ENCODE data around the gene PNPLA6.
"Not testable (repeated sequence)": the region's sequence is repeated elsewhere in the genome, so short reads cannot be mapped to it uniquely, and the experiment has no call there.

PNPLA6 gene

DNA sequence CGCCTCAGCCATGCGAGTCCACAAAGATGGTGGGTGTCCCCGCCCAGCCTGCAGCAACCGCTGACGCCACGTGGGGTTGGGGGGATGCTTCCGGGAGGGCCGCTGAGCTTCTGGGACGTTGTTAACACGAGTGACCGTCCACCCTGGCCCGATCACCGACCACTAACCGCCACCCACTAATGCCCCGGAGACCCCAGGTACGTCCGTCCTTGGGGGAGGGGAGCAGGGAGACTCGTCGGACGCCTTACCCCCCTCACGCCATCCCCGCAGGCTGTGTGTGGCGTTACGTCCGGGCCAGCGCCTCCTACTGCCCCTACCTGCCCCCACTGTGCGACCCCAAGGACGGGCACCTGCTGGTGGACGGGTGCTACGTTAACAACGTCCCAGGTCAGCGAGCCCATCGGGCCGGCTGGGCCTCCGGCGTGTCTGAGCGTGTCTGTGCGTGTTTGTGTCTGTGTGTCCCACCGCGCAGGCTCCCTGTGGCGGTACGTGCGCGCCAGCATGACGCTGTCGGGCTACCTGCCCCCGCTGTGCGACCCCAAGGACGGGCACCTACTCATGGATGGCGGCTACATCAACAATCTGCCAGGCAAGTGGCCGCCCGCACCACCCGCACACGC, 21.3 kb downstream of the PNPLA6 start:
- DNase-seq (ENCODE audit: low read depth): no peak

DNA sequence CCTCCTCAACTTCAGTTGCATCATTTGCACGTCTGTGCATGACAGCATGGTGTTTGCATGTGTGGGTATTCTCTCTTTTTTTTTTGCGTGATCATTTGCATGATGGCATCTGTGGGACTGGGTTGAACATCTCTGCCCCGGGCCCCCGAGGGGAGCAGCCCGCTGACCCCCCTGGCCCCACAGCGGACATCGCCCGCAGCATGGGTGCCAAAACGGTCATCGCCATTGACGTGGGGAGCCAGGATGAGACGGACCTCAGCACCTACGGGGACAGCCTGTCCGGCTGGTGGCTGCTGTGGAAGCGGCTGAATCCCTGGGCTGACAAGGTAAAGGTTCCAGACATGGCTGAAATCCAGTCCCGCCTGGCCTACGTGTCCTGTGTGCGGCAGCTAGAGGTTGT, 23.1 kb downstream of the PNPLA6 start:
- no peak for DNase-seq (ENCODE audit: low read depth)

DNA sequence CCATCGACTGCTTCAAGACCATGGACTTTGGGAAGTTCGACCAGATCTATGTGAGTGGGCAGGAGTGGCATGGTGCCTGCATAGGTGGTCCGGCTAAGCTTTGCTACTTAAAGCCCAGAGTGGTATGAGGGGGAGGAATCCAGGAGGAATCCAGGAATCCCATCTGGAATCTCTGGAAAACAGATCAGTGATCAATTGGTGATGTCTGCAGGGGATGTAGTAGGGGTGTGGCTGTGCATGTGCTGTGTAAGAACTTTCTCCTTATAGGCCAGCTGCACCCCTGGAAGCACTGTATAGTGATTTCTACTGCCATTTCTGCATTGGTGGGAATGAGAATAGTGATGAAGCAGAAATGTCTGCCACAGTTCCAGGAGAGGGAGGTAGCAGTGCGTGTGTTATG, 23.6 kb downstream of the PNPLA6 start:
- DNase-seq (ENCODE audit: low read depth): no peak

DNA sequence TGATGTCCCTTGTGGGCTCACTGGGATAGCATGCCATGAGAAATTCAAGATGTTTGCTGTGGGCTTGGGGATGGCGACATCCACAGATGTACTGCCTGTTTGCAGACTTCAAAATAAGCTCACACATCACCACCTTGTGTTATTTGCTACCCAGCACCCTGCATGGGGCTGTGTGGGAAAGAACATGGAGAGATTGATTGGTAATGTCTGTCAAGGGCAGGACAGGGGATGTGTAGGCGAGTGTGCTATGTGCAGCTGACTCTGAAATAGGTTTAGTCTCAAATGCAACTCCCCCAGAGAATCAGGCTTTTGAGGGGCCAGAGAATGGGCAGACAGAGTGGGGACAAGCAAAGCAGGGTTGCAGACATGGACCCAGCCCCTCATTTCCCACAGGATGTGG, 24.7 kb downstream of the PNPLA6 start:
- DNase-seq (ENCODE audit: low read depth): no peak

DNA sequence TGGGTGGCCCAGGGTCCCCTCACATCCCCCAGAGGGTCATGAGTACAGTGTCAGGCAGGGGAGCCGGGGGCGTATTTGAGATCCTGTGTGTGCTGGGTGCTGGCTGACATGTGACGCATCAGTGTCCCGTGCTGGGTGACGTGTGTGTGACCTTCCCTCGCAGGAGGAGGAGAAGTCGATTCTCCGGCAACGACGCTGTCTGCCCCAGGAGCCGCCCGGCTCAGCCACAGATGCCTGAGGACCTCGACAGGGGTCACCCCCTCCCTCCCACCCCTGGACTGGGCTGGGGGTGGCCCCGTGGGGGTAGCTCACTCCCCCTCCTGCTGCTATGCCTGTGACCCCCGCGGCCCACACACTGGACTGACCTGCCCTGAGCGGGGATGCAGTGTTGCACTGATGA, 25.8 kb downstream of the PNPLA6 start:
- no peak for DNase-seq (ENCODE audit: low read depth)

DNA sequence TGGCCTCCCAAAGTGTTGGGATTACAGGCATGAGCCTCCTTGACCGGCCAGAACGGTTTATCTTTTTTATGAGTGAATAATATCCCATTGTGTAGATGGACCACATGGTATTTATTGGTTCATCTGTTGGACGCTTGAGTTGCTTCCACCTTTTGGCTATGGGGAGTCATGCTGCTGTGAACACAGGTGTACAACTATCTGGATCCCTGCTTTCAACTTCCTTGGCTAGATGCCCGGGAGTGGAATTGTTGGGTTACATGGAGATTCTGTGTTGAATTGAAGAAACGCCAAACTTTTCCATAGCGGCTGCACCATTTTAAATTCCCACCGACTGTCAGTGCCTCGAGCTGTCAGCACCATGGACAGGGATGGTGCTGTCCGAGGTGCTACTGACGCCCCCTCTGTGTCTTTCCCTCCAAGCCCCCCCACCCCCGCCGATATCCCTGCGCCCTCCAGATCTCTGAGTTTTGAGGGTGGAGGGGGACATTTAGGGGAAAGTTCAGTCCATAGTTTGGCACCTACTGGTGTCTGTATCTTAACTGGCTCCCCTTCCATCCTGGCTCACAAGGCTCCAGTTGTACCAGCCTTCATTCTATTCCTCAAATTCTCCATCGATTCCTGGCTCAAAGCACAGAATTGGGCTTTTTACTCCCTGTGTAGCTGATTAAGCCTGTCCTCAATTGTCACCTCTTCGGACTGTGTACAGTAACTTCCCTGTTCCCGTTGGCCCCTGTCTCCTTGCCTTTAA, 27.3 kb downstream of the PNPLA6 start:
- no peak for DNase-seq (ENCODE audit: low read depth)

DNA sequence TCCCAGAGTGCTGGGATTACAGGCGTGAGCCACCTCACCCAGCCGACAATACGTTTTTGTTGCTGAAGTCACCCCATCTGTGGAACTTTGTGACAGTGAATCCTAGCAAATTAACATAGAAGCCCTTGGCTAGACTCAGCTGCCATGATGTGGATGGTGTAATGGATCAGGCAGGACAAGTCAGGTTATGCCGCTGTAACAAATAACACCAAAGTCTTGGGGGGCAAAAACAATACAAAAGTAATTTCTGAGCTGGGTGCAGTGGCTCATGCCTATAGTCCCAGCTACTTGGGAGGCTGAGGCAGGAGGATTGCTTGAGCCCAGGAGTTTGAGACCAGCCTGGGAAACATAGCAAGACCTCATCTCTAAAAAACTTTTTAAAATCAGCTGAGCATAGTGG, 29.3 kb downstream of the PNPLA6 start:
- DNase-seq (ENCODE audit: low read depth): no peak

DNA sequence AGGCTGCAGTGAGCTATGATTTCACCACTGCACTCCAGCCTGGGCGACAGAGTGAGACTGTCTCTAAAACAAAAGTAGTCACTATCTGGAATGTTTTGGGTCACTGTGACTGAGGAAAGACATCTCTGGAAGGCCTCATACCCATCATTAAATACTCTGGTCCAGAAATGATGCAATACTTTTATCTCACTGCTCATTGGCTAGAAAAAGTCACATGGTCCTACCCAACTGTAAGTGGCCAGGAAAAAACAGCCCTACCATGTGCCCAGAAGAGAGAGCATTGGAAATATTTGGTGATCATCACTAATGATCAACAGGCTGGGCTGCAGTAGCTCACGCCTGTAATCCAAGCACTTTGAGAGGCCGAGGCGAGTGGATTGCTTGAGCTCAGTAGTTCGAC, 29.8 kb downstream of the PNPLA6 start:
- no peak for DNase-seq (ENCODE audit: low read depth)

DNA sequence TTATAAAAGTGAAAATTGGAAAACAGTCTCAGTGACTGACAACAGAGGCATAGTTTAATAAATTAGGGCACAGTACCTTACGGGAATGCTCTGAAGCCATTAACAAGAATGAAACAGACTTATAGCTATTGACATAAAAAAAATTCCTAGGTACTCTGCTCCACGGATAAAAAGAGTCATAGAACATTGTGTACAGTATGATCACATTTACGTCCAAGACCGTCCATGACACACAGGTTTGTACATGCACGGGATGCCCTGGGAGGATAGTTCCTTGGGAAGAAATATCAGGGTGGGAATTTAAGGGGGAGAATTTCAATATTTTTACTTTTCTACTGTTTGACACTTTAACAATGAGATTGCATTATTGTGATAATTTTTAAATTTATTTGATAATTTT, 35.2 kb downstream of the PNPLA6 start:
- DNase-seq (ENCODE audit: low read depth): no peak

DNA sequence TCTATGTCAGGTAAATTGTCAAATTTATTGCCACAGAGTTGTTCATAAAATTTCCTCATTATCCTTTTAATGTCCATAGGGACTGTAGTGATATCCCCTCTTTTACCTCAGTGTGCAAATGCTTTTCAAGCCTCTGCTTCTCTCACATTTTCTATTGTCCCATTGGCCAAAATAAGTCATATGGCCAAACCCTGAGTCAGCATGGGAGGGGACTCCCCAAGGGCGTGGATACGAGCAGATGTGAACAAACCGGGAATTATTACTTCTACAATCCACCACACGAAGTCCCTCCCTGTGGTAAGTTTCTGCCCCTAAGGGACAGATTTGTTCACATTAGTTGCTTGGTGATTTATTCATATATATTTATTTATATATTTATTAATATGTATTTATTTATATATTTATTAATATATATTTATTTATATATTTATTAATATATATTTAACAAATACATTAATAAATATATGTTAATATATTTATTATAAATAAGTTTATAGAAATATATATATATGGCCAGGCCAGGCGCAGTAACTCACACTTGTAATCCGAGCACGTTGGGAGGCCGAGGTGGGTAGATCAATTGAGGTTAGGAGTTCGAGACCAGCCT, 40.0 kb downstream of the PNPLA6 start:
- DNase-seq (ENCODE audit: low read depth): no peak

DNA sequence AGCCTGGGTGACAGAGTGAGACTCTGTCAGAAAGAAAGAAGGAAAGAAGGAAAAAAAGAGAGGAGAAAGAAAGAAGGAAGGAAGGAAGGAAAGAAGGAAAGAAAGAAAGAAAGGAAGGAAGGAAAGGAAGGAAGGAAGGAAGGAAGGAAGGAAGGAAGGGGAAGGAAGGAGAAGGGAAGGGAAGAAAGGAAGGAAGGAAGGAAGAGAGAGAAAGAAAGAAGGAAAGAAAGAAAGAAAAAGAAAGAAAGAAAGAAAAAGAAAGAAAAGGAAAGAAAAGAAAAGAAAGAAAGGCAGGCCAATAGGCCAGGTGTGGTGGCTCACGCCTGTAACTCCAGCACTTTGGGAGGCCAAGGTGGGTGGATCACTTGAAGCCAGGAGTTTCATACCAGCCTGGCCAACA, 41.9 kb downstream of the PNPLA6 start:
- DNase-seq (ENCODE audit: low read depth): not testable (repeated sequence)

DNA sequence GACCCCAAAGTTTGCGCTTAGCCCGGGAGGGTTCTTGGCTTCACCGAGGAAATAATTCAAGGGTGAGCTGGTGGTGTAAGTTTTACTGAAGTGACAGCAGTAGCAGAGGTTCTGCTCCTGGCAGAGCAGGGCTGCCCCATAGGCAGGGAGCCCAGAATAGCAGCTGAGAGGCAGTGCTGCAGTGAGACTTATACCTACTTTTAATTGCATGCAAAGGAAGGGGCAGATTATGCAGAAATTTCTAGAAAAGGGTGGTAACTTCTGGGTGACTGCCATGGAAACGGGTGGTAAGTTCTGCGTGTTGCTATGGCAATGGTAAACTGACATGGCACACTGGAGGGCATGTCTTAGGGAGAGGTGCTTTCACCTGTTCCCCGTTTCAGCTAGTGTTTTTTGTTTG, 42.6 kb downstream of the PNPLA6 start:
- DNase-seq (ENCODE audit: low read depth): no peak

DNA sequence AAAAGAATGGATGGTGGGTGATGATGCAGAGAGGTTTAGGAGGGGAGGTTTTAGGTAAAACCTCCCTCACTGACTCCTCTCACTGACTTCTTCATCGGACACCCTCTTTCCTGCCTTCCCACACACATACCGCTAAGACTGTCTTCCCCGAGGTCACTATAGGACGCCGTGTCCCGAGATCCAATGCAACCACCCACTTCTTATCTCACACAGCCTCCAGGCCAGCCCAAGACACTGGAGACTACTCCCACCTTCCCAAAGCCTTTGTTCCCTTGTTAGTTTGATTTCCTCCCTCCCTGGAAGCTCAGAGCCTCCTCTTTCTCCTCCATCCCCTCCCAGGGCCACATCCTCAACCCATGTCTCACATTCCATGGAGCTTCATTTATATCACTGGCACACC, 43.7 kb downstream of the PNPLA6 start:
- no peak for DNase-seq (ENCODE audit: low read depth)

DNA sequence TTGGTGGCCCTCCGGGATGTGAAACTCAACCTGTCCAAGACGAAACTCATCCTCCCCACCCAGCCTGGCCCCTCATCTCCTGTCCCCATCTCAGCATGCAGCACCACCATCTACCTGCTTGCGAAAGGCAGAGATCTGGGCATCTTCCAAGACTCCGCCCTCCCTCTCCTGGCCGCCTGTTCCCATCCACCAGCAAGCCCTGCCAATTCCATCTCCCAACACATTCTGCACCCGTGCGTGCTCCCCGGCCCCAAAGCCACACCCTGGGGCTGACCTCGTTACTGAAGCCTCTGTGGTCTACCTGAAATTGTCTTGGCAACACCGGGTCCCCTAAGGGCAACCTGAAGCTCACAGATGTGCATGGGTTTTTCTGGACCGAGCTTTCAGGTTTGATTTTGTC, 46.9 kb downstream of the PNPLA6 start:
- DNase-seq (ENCODE audit: low read depth): no peak

DNA sequence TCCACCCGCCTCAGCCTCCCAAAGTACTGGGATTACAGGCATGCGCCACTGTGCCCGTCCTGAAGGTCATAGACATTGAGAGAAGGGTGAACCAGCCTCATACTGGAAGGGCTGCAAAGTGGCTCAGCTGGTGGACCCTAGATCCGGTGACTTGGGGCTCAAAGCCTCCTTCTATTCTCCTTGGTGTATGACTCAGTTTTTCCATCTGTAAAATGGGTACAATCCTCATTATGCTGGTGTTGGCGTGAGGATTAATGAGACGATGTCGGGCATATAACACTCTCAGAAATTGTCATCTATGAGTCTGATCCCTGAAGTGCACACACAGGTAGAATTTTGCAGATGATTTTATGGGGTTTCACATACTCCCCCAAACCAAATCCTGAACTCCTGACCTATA, 54.3 kb downstream of the PNPLA6 start:
- no peak for DNase-seq (ENCODE audit: low read depth)

DNA sequence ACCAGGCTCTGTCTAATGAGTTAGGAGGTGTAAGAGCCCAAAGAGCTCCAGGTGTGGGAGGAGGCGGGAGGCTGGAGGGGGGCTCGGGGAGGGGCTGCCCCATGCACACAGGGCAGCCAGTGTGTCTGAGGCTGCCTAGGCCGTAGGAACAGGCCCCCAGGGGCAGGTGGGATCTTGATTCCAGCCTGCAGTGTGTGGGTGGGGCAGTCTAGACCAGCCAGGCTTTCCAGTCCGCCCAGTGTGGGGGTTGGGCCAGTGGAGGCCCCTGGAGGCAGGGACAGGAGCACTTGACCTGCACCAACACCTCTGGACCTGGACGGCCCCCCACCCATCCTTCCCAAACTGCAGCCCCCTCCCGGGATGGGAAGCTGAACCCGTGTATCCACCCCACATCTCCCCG, 54.7 kb downstream of the PNPLA6 start:
- DNase-seq (ENCODE audit: low read depth): no peak

DNA sequence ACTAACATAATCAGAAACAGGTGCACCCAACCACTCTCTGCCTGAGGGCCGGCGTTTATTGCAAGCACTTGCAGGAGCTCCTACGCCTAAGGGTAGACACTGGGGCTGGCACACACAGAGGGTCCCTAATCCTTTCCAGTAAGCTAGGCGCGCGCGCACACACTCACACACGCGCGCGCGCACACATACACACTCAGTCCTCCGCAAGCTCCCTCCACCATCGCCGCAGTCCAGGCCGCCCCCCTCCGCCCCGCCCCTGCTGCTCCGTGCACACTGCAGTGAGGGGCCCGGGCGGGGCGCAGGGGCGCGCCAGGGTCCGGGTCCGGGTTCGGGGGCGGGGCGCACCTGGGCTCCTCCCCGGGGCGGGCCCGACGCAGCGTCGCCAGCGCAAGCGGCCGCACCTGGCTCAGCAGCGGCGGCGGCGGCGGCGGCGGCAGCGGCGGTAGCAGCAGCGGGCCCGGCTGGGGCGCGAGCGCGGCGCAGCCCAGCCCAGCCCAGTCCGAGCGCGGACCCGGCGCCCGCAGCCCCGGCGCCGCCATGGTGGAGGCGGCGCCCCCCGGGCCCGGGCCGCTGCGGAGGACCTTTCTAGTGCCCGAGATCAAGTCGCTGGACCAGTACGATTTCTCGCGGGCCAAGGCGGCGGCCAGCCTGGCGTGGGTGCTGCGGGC, 60.1 kb downstream of the PNPLA6 start, which contains the start of gene CAMSAP3:
Gene CAMSAP3 (plus strand): TSS at position 398 of the 668 bp plus-strand sequence. CDS start 140 bp downstream, at position 538.
- DNase-seq (ENCODE audit: low read depth): peak; percentile 22

DNA sequence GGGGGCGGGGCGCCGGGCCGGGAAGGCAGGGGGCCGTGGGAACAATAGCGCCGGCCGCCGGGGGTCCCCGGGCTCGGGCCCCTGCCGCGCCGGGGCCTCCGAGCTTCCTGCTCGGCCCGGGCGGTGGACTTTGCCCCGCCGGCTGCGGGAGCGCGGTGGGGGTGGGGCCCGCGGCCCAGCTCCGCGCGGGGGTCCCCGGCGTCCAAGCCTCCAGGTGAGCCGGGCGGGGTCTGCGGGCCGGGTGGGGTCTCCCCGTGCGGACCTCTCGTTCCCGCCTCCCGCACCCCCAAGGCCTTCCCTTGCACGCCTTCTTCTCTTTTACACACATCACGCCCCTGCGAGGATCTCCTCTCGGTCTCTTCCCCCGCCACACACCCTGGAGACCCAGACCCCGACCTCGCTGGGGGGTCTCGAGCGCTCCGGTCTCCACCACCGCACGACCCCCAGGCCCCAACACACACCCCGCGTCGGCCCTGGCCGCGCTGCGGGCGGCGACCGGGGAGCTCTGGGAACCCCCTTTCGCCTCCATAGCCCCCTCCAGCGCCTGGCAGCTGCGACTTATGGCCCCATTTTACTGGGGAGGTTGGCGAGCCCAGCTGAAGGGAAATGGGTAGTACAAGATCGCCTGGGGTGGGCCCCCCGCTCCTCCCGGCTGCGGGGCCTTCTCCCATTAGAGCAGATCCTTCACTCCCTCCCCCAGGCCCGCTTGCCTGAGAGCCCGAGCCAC, 60.9 kb downstream of the PNPLA6 start:
- no peak for DNase-seq (ENCODE audit: low read depth)

DNA sequence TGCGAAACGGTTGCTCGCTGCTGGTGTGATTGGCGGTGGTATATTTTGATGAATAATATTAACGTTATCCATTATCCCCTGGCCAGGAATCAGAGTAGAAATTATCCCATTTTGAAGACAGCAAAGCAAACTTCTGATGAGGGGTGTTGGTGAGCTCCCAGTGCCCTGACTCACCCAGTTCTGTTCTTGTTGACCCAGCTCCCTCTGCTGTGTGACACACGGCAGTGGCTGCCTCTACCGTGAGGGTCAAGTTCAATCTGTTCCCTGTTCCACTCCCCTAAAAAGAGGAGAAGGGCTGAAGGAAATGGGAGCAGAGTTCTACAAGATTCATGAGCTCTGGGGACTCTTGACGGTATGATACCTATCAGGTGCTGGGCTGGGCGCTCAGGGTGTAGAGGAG, 62.2 kb downstream of the PNPLA6 start:
- DNase-seq (ENCODE audit: low read depth): no peak

DNA sequence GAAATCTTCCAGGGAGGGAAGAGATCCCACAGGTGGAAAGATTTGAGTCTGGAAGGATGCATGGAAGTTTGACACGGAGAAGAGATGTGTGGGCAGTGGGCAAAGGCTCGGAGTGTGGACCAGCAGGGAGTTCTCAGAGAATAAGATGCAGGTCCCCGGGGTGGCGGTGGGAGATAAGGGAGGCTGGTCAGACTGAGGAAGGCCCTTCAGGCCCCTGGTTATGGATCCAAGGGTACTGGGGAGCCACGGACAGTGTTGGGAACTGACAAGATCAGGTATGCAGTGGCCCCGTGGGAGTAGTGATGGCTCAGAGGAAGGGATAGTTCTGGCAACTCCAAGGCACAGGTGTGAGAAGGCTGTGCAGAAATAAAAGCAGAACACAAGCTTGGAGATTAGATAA, 62.7 kb downstream of the PNPLA6 start:
- no peak for DNase-seq (ENCODE audit: low read depth)

DNA sequence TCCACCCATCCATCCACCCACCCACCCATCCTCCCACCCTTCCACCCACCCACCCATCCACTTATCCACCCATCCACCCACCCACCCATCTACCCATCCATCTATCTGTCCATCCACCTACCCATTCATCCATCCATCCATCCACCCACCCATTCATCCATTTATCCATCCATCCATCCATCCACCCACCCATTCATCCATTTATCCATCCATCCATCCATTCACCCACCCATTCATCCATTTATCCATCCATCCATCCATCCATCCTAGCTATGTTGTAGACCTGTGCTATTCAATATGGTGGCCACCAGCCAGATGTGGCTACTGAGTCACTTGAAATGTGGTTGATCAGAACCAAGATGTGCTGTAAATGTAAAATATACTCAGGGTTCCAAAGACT, 65.2 kb downstream of the PNPLA6 start:
- no peak for DNase-seq (ENCODE audit: low read depth)

DNA sequence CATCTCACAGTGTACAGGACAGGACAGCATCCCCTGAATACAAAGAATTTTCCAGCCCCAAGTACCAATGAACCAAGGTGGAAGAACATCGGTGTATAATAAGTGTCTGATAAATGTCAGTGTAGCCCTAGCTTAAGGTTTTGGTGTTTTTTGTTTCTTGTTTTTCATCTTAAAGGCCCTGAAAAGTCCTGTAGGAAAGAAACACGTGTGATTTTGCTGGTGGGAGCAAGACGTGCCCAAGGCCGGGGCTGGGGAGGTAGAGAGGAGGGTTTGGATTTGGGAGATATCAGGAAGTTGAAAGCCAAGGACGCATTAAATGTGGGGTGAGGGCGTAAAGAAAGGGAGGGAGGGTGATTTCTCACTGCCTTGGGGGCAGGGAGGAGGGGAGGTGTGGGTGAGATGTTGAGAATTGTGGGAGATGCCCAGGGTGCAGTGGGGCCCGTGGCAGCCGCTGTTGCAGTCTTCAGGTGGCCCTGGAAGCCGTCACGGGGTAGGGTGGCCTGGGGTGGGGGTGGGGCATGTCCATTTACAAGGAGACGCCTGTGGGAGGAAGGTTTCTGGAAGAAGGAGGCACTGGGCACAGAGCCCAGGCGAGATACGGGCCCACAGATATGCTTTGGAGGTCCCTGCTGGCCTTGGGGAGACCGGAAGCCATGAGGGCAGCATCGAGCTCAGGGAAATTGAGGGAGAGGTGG, 66.9 kb downstream of the PNPLA6 start:
- no peak for DNase-seq (ENCODE audit: low read depth)

Data from CMK (cell line).